Activated B cell treated with CpG ODN at 0.5 μM for 24 hours (primary cell): ENCODE data around the gene ZNF593OS. TPM values are rescaled to one million over a fixed set of nuclear protein-coding genes. Genes with fewer than 3 reads are reported as not detected.

Experiments used
- ATAC-seq: fragments of 200-7000 bp; cut with Tn5 transposase; one replicate; pipeline ENCODE4 v1.10.0; 2021; ENCODE audit warnings: low read depth, mild to moderate bottlenecking, moderate library complexity
- CTCF ChIA-PET: fragments of 350-600 bp; sonication (Branson Sonifier 250); formaldehyde crosslinking; loops from one replicate; lab custom pipeline; 2021; ENCODE audit warnings: antibody characterized with exemption; lab: Charles Lee
- POLR2A ChIA-PET: fragments of 350-600 bp; sonication (Branson Sonifier 250); formaldehyde crosslinking; loops from one replicate; lab custom pipeline; 2021; ENCODE audit warnings: antibody characterized with exemption; lab: Charles Lee
- DNase-seq: peaks from one replicate; pipeline ENCODE4 v3.0.0; 2022
- H3K27ac Mint-ChIP-seq: one replicate; pipeline ENCODE4 v1.8.0; 2020; ENCODE audit warnings: mixed read lengths
- H3K27me3 Mint-ChIP-seq: one replicate; pipeline ENCODE4 v1.8.0; 2021; ENCODE audit warnings: mixed read lengths
- H3K36me3 Mint-ChIP-seq: one replicate; pipeline ENCODE4 v1.8.0; 2021; ENCODE audit warnings: low read depth, mixed read lengths
- H3K4me1 Mint-ChIP-seq: one replicate; pipeline ENCODE4 v1.8.0; 2021; ENCODE audit warnings: mixed read lengths
- H3K4me3 Mint-ChIP-seq: one replicate; pipeline ENCODE4 v1.8.0; 2020; ENCODE audit warnings: mild to moderate bottlenecking, mixed read lengths
- H3K9me3 Mint-ChIP-seq: one replicate; pipeline ENCODE4 v1.8.0; 2020; ENCODE audit warnings: mixed read lengths
- CTCF ChIP-seq: fragments of 200-600 bp; IDR thresholded peaks from one replicate; pipeline ENCODE4 v1.8.0; 2022; ENCODE audit warnings: antibody characterized with exemption, mild to moderate bottlenecking
- intact Hi-C: fragments of 100-400 bp; cut with micrococcal nuclease; formaldehyde crosslinking; loops from one replicate; pipeline ENCODE4 v1.15.1; 2024
- total RNA-seq: library from RNA; stranded (reverse); gene quantifications from 2 replicates; pipeline ENCODE4 v1.2.3, GENCODE V29; 2022

The ZNF593OS gene
- total RNA-seq, 1 donor from 2014 or later = not detected

GRCh38 chr1:26138974-26139558 lies 32.6 kb downstream of the ZNF593OS start:
- Mint-ChIP-seq H3K4me3 (no peak overlapping the region), H3K36me3 (peaks cover 2% of the 10 kb centered on the region), H3K27ac (no peak overlapping the region), H3K27me3 (no peaks in the 10 kb centered on the region), H3K9me3 (no peaks in the 10 kb centered on the region), H3K4me1 (no peaks in the 10 kb centered on the region)
- intact Hi-C loops = no loop called here
- ATAC-seq (no peak), DNase-seq (no peak)
- CTCF ChIA-PET = interaction anchor here (0.6 to 1.0 kb wide), 2 partner anchors 9 to 34 kb away, joined by 3 read pairs; no protein-coding TSS in a partner anchor
- POLR2A ChIA-PET = interaction anchor here (0.7 kb wide), 2 partner anchors 243 to 1118 kb away, joined by 3 read pairs; no protein-coding TSS in a partner anchor
- TF ChIP-seq CTCF = no peak

- Mint-ChIP-seq H3K9me3 (no peaks in the 10 kb centered on the region), H3K4me1 (no peaks in the 10 kb centered on the region), H3K36me3 (peaks cover 2% of the 10 kb centered on the region), H3K4me3 (no peak overlapping the region), H3K27me3 (peaks cover 3% of the 10 kb centered on the region), H3K27ac (no peak overlapping the region)
- intact Hi-C loops = no loop called here
- no peak for TF ChIP-seq CTCF
- DNase-seq = no peak
- no peak for ATAC-seq
- CTCF ChIA-PET = no interaction called here
- POLR2A ChIA-PET = no interaction called here
Measured at GRCh38 chr1:26134466-26134865, 37.2 kb downstream of the ZNF593OS start.

GRCh38 chr1:26132834-26133167 lies 38.8 kb downstream of the ZNF593OS start:
- no peaks in the 10 kb centered on the region for H3K9me3 Mint-ChIP-seq
- peaks cover 4% of the 10 kb centered on the region for H3K4me1 Mint-ChIP-seq
- H3K27ac Mint-ChIP-seq = no peak overlapping the region
- DNase-seq (no peak), ATAC-seq (no peak)
- H3K36me3 Mint-ChIP-seq = peaks cover 2% of the 10 kb centered on the region
- peaks cover 7% of the 10 kb centered on the region for H3K27me3 Mint-ChIP-seq
- TF ChIP-seq CTCF = no peak
- ChIA-PET POLR2A (no interaction called here), CTCF (interaction anchor here (1.2 kb wide), 1 partner anchor 12 kb away, joined by 3 read pairs; no protein-coding TSS in a partner anchor)
- intact Hi-C loops = no loop called here
- no peak overlapping the region for H3K4me3 Mint-ChIP-seq

- ATAC-seq (no peak), DNase-seq (no peak)
- peaks cover 9% of the 10 kb centered on the region for H3K4me1 Mint-ChIP-seq
- ChIA-PET CTCF (interaction anchor here (1.2 kb wide), 1 partner anchor 13 kb away, joined by 3 read pairs; no protein-coding TSS in a partner anchor), POLR2A (no interaction called here)
- no peak for TF ChIP-seq CTCF
- H3K27ac Mint-ChIP-seq = no peak overlapping the region
- intact Hi-C loops = no loop called here
- H3K4me3 Mint-ChIP-seq = no peak overlapping the region
- no peaks in the 10 kb centered on the region for H3K9me3 Mint-ChIP-seq
- H3K27me3 Mint-ChIP-seq = peaks cover 7% of the 10 kb centered on the region
- H3K36me3 Mint-ChIP-seq = peaks cover 2% of the 10 kb centered on the region
Measured at GRCh38 chr1:26132128-26132833, 39.4 kb downstream of the ZNF593OS start.

- DNase-seq (no peak), ATAC-seq (no peak)
- intact Hi-C loops = no loop called here
- Mint-ChIP-seq H3K4me1 (peaks cover 18% of the 10 kb centered on the region), H3K27ac (no peak overlapping the region), H3K36me3 (peaks cover 2% of the 10 kb centered on the region), H3K4me3 (no peak overlapping the region), H3K27me3 (peaks cover 7% of the 10 kb centered on the region), H3K9me3 (no peaks in the 10 kb centered on the region)
- ChIA-PET POLR2A (no interaction called here), CTCF (no interaction called here)
- TF ChIP-seq CTCF = no peak
Measured at GRCh38 chr1:26130695-26131094, 40.9 kb downstream of the ZNF593OS start.
